HG02759 (cell line): ENCODE results near the gene TMEM63C.
"Not testable (repeated sequence)": the region's sequence is repeated elsewhere in the genome, so short reads cannot be mapped to it uniquely, and the experiment has no call there.

ENCODE experiments used
- ATAC-seq: cut with Tn5 transposase; IDR thresholded peaks from one replicate; pipeline ENCODE4 v1.9.1; 2021; ENCODE audit warnings: mild to moderate bottlenecking, moderate library complexity; ENCODE audit not compliant: unreplicated experiment

TMEM63C gene

GRCh38 chr14:77153802-77154201 lies 27.8 kb upstream of the TMEM63C start:
- no peak for ATAC-seq

- ATAC-seq, result no peak
Measured at GRCh38 chr14:77154421-77154820, 27.2 kb upstream of the TMEM63C start.

GRCh38 chr14:77155083-77155482 lies 26.5 kb upstream of the TMEM63C start:
- no peak for ATAC-seq

- no peak for ATAC-seq
Measured at GRCh38 chr14:77157740-77158139, 23.9 kb upstream of the TMEM63C start.

- no peak for ATAC-seq
Measured at GRCh38 chr14:77158175-77158881, 23.3 kb upstream of the TMEM63C start.

- ATAC-seq, result no peak
Measured at GRCh38 chr14:77158882-77159255, 22.7 kb upstream of the TMEM63C start.

- no peak for ATAC-seq
Measured at GRCh38 chr14:77161011-77161410, 20.6 kb upstream of the TMEM63C start.

GRCh38 chr14:77170045-77170444 lies 11.6 kb upstream of the TMEM63C start:
- ATAC-seq, result no peak

GRCh38 chr14:77172916-77173315 lies 8.7 kb upstream of the TMEM63C start:
- ATAC-seq, result no peak

GRCh38 chr14:77173911-77174617 lies 7.5 kb upstream of the TMEM63C start:
- not testable (repeated sequence) for ATAC-seq

- no peak for ATAC-seq
Measured at GRCh38 chr14:77175843-77176242, 5.8 kb upstream of the TMEM63C start.

GRCh38 chr14:77177702-77178101 lies 3.9 kb upstream of the TMEM63C start:
- ATAC-seq, result no peak

GRCh38 chr14:77178656-77179055 lies 2.9 kb upstream of the TMEM63C start:
- no peak for ATAC-seq

GRCh38 chr14:77180726-77181602 lies 634 bp upstream of the TMEM63C start:
- no peak for ATAC-seq

GRCh38 chr14:77183896-77184295 lies 2.3 kb downstream of the TMEM63C start:
- ATAC-seq, result no peak

GRCh38 chr14:77184396-77185092 lies 2.9 kb downstream of the TMEM63C start:
- ATAC-seq, result no peak

- ATAC-seq, result no peak
Measured at GRCh38 chr14:77185093-77185465, 3.5 kb downstream of the TMEM63C start.

- no peak for ATAC-seq
Measured at GRCh38 chr14:77186911-77187648, 5.5 kb downstream of the TMEM63C start.

- ATAC-seq, result no peak
Measured at GRCh38 chr14:77187649-77188012, 6.0 kb downstream of the TMEM63C start.

GRCh38 chr14:77189479-77189878 lies 7.9 kb downstream of the TMEM63C start:
- ATAC-seq, result no peak
